RWPE1 (cell line): ENCODE data around the gene ADH1A.
"Not testable (repeated sequence)": the region's sequence is repeated elsewhere in the genome, so short reads cannot be mapped to it uniquely, and the experiment has no call there.

ENCODE experiments used
- CTCF ChIA-PET: fragments of 350-600 bp; sonication (Branson Sonifier 250); formaldehyde crosslinking; extraction: SDS; loops from one replicate; lab custom pipeline; 2021; lab: Yijun Ruan, JAX
- POLR2A ChIA-PET: fragments of 400-600 bp; formaldehyde crosslinking; extraction: SDS; loops from one replicate; lab custom pipeline; 2020; ENCODE audit warnings: antibody characterized with exemption; ENCODE audit not compliant: low non-redundant PET; lab: Yijun Ruan, JAX
- DNase-seq: peaks from one replicate; pipeline ENCODE4 v3.0.0; 2012; ENCODE audit warnings: low spot score
- H3K27ac ChIP-seq: fragments of 450-650 bp; 2 replicates; pipeline ENCODE4 v1.5.1; 2017
- TF ChIP-seq, protein P1 (sequence below): fragments of 450-650 bp; conservative IDR thresholded peaks from 2 replicates; pipeline ENCODE4 v1.5.1; 2017; ENCODE audit warnings: low read depth, mild to moderate bottlenecking

Gene ADH1A

DNA sequence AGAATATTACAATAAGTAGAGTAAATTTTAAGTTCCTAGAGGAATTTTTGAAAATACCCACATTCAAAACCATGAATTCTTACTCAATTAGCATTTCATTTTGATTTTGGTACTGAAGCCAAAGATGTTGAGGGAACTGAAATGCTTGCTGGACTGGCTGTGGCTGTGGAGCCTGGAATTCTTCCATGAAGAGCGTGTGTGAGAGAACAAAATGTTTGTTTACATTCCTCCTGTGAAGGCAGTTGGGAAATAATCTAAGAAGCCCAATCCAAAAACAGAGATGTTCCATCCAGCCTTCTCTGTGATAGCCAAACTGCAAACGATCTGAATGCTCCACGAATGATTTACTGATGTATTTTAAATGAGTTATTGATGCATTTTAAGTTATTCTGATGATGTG, 34.2 kb upstream of the ADH1A start:
- H3K27ac ChIP-seq = no peak overlapping the region
- ChIA-PET CTCF (no interaction called here), POLR2A (no interaction called here)
- TF ChIP-seq, protein P1, sequence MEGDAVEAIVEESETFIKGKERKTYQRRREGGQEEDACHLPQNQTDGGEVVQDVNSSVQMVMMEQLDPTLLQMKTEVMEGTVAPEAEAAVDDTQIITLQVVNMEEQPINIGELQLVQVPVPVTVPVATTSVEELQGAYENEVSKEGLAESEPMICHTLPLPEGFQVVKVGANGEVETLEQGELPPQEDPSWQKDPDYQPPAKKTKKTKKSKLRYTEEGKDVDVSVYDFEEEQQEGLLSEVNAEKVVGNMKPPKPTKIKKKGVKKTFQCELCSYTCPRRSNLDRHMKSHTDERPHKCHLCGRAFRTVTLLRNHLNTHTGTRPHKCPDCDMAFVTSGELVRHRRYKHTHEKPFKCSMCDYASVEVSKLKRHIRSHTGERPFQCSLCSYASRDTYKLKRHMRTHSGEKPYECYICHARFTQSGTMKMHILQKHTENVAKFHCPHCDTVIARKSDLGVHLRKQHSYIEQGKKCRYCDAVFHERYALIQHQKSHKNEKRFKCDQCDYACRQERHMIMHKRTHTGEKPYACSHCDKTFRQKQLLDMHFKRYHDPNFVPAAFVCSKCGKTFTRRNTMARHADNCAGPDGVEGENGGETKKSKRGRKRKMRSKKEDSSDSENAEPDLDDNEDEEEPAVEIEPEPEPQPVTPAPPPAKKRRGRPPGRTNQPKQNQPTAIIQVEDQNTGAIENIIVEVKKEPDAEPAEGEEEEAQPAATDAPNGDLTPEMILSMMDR = no peak
- no peak for DNase-seq

DNA sequence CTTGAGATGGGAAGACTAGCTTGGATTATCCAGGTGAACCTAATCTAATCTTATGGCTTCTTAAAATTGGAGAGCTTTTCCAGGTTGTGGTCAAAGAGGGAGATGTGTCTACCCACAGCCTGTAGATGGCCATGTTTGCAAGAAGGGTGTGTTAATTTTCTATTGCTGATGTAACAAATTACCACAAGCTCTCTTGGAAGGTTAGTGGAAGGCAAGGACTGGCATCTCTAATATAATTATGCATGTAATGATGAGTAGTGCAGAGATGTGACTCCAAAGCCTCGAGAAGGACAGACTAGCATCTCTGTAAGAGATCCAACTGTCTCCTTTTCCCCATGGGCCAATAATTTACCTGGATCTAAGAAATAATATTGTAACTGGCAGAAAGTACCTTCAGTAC, 33.6 kb upstream of the ADH1A start:
- ChIA-PET POLR2A (no interaction called here), CTCF (no interaction called here)
- no peak overlapping the region for H3K27ac ChIP-seq
- no peak for DNase-seq
- TF ChIP-seq, protein P1 = no peak

DNA sequence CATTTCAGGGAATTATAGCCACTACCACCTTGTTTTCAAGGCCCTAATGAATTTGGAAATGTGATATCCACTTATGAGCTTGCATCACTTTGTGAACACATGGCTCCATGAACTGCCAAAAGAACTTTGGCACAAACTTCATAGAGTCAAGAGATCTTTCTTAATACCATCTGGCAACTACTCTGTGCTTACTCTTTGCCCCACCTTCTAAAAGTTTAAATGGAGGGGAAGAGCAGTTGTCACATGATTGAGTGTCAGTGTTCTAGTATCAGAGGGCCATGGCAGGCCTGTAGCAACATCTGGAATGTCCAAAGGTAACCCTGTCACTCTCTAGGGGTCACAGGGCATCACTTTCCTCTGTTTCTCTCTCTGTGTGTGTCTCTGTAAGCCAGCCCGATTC, 33.0 kb upstream of the ADH1A start:
- DNase-seq = no peak
- H3K27ac ChIP-seq = no peak overlapping the region
- CTCF ChIA-PET = no interaction called here
- POLR2A ChIA-PET = no interaction called here
- TF ChIP-seq, protein P1 = no peak

DNA sequence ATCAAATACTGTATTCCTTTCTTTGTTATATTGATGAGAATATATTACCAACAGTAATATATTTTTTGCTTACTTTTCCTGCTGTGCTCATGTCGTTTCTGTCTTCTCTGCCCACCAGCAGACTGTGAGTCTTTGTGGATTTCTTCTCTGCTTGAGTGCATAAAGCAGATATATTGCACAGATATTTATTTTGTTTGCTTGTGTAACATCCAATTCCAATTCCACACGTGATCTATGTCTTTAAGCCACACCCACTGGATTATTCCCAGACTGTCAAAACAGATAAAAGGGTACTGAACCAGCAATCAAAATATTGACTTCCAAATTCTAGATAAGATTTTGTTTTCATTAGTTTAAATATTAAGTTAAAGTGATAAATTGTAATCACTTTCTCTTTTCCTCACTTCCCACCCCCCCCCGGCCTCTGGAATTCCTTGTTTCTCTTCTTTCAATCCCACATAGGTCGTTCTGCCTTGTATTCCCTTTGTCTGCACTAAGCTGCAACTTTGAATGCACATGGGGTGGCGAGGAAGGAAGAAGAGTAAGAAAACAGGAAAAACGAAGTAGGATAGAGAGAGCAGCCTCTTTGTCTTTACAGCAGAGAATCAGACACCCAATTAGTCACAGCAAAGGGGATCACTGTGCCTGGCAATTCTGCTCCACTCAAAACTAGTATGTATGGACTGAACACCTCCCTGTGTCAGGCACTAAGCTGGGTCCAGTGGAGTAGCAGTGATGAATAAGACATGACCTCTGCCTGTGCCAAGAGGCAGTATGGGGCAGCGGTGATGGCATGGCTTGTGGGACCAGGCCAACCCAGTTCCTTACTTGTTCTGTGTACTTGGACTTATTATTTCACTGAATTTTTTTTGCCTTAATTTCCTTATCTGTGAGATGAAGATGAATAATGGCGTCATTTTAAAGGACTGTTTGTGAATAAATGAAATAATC, 30.7 kb upstream of the ADH1A start, which contains the start of gene ADH1B:
Gene ADH1B, minus strand, starts transcription at position 161 of the 951 bp plus-strand sequence. Its CDS starts 70 bp downstream, at position 91.
- no peak for DNase-seq
- no peak within 1 kb of the TSS for H3K27ac ChIP-seq
- CTCF ChIA-PET = no interaction called here
- POLR2A ChIA-PET = no interaction called here
- TF ChIP-seq, protein P1 = no peak

DNA sequence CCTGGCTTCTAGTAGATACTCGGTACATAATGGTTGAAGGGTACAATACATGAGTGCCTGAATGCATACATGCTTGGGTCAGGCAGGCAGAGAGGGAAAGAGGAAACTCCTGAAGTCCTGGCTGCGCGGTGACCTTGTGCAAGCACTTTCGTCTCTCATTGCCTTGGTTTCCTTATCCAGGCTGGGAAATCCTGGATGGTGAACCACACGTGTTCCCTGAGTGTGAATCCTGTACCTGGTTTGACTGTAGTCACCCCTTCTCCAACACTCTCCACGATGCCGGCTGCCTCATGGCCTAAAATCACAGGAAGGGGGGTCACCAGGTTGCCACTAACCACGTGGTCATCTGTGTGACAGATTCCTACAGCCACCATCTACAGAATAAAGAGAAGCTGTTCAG, 27.0 kb upstream of the ADH1A start:
- DNase-seq, H3K27ac ChIP-seq, POLR2A ChIA-PET, CTCF ChIA-PET: not testable (repeated sequence)

DNA sequence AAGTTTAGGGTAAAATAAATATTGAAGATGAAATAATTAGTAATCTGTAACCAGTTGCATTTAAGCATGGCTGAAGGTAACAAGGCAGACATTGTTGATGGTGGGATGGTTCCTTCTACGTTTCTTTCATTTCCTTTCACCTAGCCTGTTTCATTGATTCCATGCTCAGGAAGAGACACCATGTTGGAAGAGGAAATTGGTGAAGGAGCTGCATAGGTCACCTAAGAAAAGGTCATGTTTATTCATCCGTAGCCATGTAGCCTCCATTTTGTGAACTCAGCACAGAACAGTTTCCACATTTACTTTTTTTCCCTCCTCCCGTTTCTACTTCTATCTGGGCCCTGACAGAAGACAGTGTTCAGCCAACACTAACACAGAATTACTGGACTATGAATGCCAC, 26.6 kb upstream of the ADH1A start:
- ChIA-PET CTCF (no interaction called here), POLR2A (no interaction called here)
- no peak for DNase-seq
- TF ChIP-seq, protein P1 = no peak
- no peak overlapping the region for H3K27ac ChIP-seq

DNA sequence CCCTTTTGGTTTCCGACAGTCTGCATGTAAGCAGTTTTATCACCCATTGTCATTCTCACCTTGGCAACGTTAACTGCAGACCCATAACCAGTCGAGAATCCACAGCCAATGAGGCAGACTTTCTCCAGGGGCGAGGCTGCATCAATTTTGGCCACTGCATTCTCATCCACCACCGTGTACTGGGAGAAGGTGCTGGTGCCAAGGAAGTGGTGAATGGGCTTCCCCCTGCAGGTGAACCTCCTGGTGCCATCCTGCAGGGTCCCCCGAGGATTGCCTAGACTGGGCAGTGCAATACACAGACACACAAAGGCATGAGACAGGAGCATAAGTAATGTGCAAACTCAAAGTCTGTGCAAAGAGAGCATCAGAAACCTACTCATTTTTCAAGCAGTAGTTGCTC, 25.1 kb upstream of the ADH1A start:
- H3K27ac ChIP-seq = no peak overlapping the region
- TF ChIP-seq, protein P1 = no peak
- CTCF ChIA-PET = no interaction called here
- DNase-seq = no peak
- POLR2A ChIA-PET = no interaction called here
